Body of pancreas (tissue), 4 donors: ENCODE measurements around the gene KMT2C.
"Not testable (repeated sequence)": the region's sequence is repeated elsewhere in the genome, so short reads cannot be mapped to it uniquely, and the experiment has no call there.

Source experiments
- CTCF ChIP-seq, 7 experiments: fragments of 450-650 bp in 4 of 7; fragments of 200-600 bp in 3 of 7; sonication (generic) in 3 of 7; IDR thresholded peaks; one replicate each; pipeline ENCODE4 v1.5.1; 2016 to 2019; ENCODE audit warnings: antibody characterized with exemption in 7 of 7
- POLR2A ChIP-seq, 3 donors: fragments of 450-650 bp; IDR thresholded peaks; one replicate each; pipeline ENCODE4 v1.6.1; 2016; ENCODE audit warnings: antibody characterized with exemption in 3 of 3, mild to moderate bottlenecking in 2 of 3

- not testable (repeated sequence) for TF ChIP-seq CTCF, POLR2A (IDR thresholded peaks at IDR 0.05)
Observed at GRCh38 chr7:152445386-152446008, 9.7 kb upstream of the KMT2C start.
